CD14-positive monocyte (primary cell): ENCODE data around the gene CDK18. TPM values are rescaled to one million over a fixed set of nuclear protein-coding genes. Genes with fewer than 3 reads are reported as not detected.

Source experiments
- DNase-seq, 3 donors: peaks; one replicate each; pipeline ENCODE4 v3.0.0-alpha.2; 2011 to 2022
- H2AFZ ChIP-seq: 2 replicates; pipeline ENCODE4 v1.6.0; 2012; ENCODE audit warnings: mild to moderate bottlenecking, low read depth, low read length, inconsistent platforms; ENCODE audit not compliant: insufficient read depth, poor library complexity, severe bottlenecking
- H3K27ac ChIP-seq, 2 donors: 1 replicate in 1 of 2; 2 replicates in 1 of 2; pipeline ENCODE4 v1.5.1; 2012 to 2013; ENCODE audit warnings: low read length in 2 of 2, control low read depth in 1 of 2, inconsistent platforms in 1 of 2, low read depth in 1 of 2, mild to moderate bottlenecking in 1 of 2
- H3K27me3 ChIP-seq, 2 donors: one replicate each; pipeline versions ENCODE4 v1.6.0 to v1.6.1; 2011 to 2013; ENCODE audit warnings: low read length in 2 of 2; ENCODE audit not compliant: control insufficient read depth in 2 of 2, insufficient read depth in 2 of 2
- H3K36me3 ChIP-seq, 2 donors: replicated peaks in 1 of 2; 1 replicate in 1 of 2; 2 replicates in 1 of 2; pipeline versions ENCODE4 v1.5.1 to v1.6.1; 2012 to 2013; ENCODE audit warnings: low read length in 2 of 2, control low read depth in 1 of 2, inconsistent platforms in 1 of 2, mild to moderate bottlenecking in 1 of 2; ENCODE audit not compliant: insufficient read depth in 2 of 2, control insufficient read depth in 1 of 2
- H3K4me1 ChIP-seq, 2 donors: 1 replicate in 1 of 2; 2 replicates in 1 of 2; pipeline versions ENCODE4 v1.5.1 to v1.6.1; 2012 to 2013; ENCODE audit warnings: low read length in 2 of 2, control low read depth in 1 of 2, inconsistent platforms in 1 of 2, mild to moderate bottlenecking in 1 of 2, moderate library complexity in 1 of 2; ENCODE audit not compliant: insufficient read depth in 2 of 2, control insufficient read depth in 1 of 2
- H3K4me2 ChIP-seq: replicated peaks from 2 replicates; pipeline ENCODE3; 2012; ENCODE audit warnings: low read length, moderate library complexity, mild to moderate bottlenecking; ENCODE audit not compliant: poor library complexity, severe bottlenecking; ENCODE audit errors: extremely low read depth
- H3K4me3 ChIP-seq, 3 experiments: fragments of 200-600 bp in 1 of 3; sonication (generic) in 1 of 3; replicated peaks in 1 of 3; 1 replicate in 2 of 3; 2 replicates in 1 of 3; pipeline ENCODE4 v1.5.1; 2011 to 2013; ENCODE audit warnings: low read length in 3 of 3, mild to moderate bottlenecking in 3 of 3, control low read depth in 2 of 3, low read depth in 2 of 3, inconsistent platforms in 1 of 3, moderate library complexity in 1 of 3
- H3K79me2 ChIP-seq: 2 replicates; pipeline ENCODE4 v1.6.0; 2012; ENCODE audit warnings: mild to moderate bottlenecking, control low read depth, inconsistent platforms, low read length, moderate library complexity; ENCODE audit not compliant: insufficient read depth
- H3K9ac ChIP-seq: 2 replicates; pipeline ENCODE4 v1.6.0; 2017; ENCODE audit warnings: low read length, mild to moderate bottlenecking; ENCODE audit not compliant: insufficient read depth, poor library complexity, severe bottlenecking
- H3K9me3 ChIP-seq, 2 donors: replicated peaks in 1 of 2; 1 replicate in 1 of 2; 2 replicates in 1 of 2; pipeline versions ENCODE4 v1.5.1 to v1.6.1; 2012 to 2013; ENCODE audit warnings: low read length in 2 of 2, control low read depth in 1 of 2; ENCODE audit not compliant: control insufficient read depth in 1 of 2, insufficient read depth in 1 of 2
- H4K20me1 ChIP-seq: 2 replicates; pipeline ENCODE4 v1.6.0; 2012; ENCODE audit warnings: mild to moderate bottlenecking, low read length, control low read depth, moderate library complexity; ENCODE audit not compliant: insufficient read depth
- H3K27ac Mint-ChIP-seq, 7 donors: one replicate each; pipeline ENCODE4 v1.8.0; 2020; ENCODE audit warnings: mild to moderate bottlenecking in 7 of 7, mixed read lengths in 7 of 7, moderate library complexity in 6 of 7, inconsistent platforms in 2 of 7
- H3K27me3 Mint-ChIP-seq, 3 donors: one replicate each; pipeline ENCODE4 v1.8.0; 2021 to 2022; ENCODE audit warnings: low read depth in 3 of 3, mild to moderate bottlenecking in 3 of 3, mixed read lengths in 3 of 3, moderate library complexity in 3 of 3, inconsistent platforms in 1 of 3
- H3K36me3 Mint-ChIP-seq, 2 donors: one replicate each; pipeline ENCODE4 v1.8.0; 2020; ENCODE audit warnings: mixed read lengths in 2 of 2, inconsistent platforms in 1 of 2, mild to moderate bottlenecking in 1 of 2
- H3K4me1 Mint-ChIP-seq: one replicate; pipeline ENCODE4 v1.8.0; 2020; ENCODE audit warnings: mild to moderate bottlenecking, mixed read lengths
- H3K4me3 Mint-ChIP-seq, 2 donors: one replicate each; pipeline ENCODE4 v1.8.0; 2020; ENCODE audit warnings: mild to moderate bottlenecking in 2 of 2, mixed read lengths in 2 of 2, moderate library complexity in 1 of 2
- H3K9me3 Mint-ChIP-seq, 7 donors: one replicate each; pipeline ENCODE4 v1.8.0; 2020 to 2022; ENCODE audit warnings: mixed read lengths in 7 of 7, mild to moderate bottlenecking in 6 of 7, moderate library complexity in 6 of 7, inconsistent platforms in 2 of 7
- CTCF ChIP-seq: fragments of 200-600 bp; IDR thresholded peaks from one replicate; pipeline ENCODE4 v1.8.0; 2022; ENCODE audit warnings: antibody characterized with exemption, mild to moderate bottlenecking
- WGBS: methylation state at CpG from one replicate; pipeline ENCODE4 v1.1.5; 2013; ENCODE audit warnings: missing lambda C conversion rate; ENCODE audit not compliant: insufficient coverage; 5-methylcytosine and 5-hydroxymethylcytosine counted together
- intact Hi-C, 2 donors: fragments of 100-400 bp; cut with micrococcal nuclease; formaldehyde crosslinking; loops; one replicate each; pipeline versions ENCODE4 v1.15.0 to v1.15.1; 2023
- polyA plus RNA-seq, 3 donors: library from polyadenylated mRNA; depleted of rRNA in 1 of 3; unstranded in 2 of 3; stranded (reverse) in 1 of 3; fragments of 300-500 nt in 2 of 3; fragments of >200 nt in 1 of 3; fragmentation: Illumina TruSeq in 2 of 3; gene quantifications; 1 replicate in 2 of 3; 2 replicates in 1 of 3; pipeline ENCODE4 v1.2.3, GENCODE V29; 2012 to 2021

CDK18 gene
- polyA plus RNA-seq, 3 donors: 0.48 to 4.4 (median 0.66) TPM

GRCh38 chr1:205483372-205483771 lies 21.1 kb upstream of the CDK18 start:
- Histone ChIP-seq H3K9me3 (no peaks in the 10 kb centered on the region), H3K79me2 (no peaks in the 10 kb centered on the region), H3K36me3 (no peaks in the 10 kb centered on the region), H3K4me1 (no peaks in the 10 kb centered on the region), H2AFZ (no peak overlapping the region), H3K9ac (no peak overlapping the region), H3K27me3 (peaks cover 12 to 38% of the 10 kb centered on the region in 2 donors), H4K20me1 (no peaks in the 10 kb centered on the region), H3K27ac (no peak overlapping the region), H3K4me3 (no peak overlapping the region), H3K4me2 (no peak overlapping the region)
- 52% methylated on average over 2 of the region's 2 CpGs for WGBS
- Mint-ChIP-seq H3K27me3 (peaks cover 56 to 68% (median 62%) of the 10 kb centered on the region in 3 donors), H3K27ac (no peak overlapping the region), H3K4me1 (peaks cover 11% of the 10 kb centered on the region), H3K9me3 (peaks cover 0 to 4% (median 0%) of the 10 kb centered on the region in 7 donors), H3K36me3 (no peaks in the 10 kb centered on the region), H3K4me3 (peak overlapping the region in 1 of 2 donors; percentile 26)
- DNase-seq: no peak
- TF ChIP-seq CTCF: no peak
- intact Hi-C loops: no loop called here

GRCh38 chr1:205484985-205485967 lies 19.2 kb upstream of the CDK18 start:
- H3K27ac Mint-ChIP-seq: no peak overlapping the region
- Histone ChIP-seq H3K4me1 (no peaks in the 10 kb centered on the region), H3K27me3 (peaks cover 12 to 41% of the 10 kb centered on the region in 2 donors)

More at GRCh38 chr1:205484985-205485967, 19.2 kb upstream of the CDK18 start:
- peak; percentile 42 to 59 (median 55) for DNase-seq
- no peak overlapping the region for H3K4me3 ChIP-seq
- H3K36me3 ChIP-seq: no peaks in the 10 kb centered on the region
- peaks cover 11% of the 10 kb centered on the region for H3K4me1 Mint-ChIP-seq
- no peak overlapping the region for H3K4me2 ChIP-seq
- 15% methylated on average over 9 of the region's 13 CpGs for WGBS
- H3K9me3 Mint-ChIP-seq: peaks cover 0 to 3% (median 0%) of the 10 kb centered on the region in 7 donors
- peak; percentile 98 for TF ChIP-seq CTCF
- no peak overlapping the region for H3K27ac ChIP-seq
- H3K4me3 Mint-ChIP-seq: peak overlapping the region in 1 of 2 donors; percentile 28
- H3K9ac ChIP-seq: no peak overlapping the region
- H3K36me3 Mint-ChIP-seq: no peaks in the 10 kb centered on the region
- no peak overlapping the region for H2AFZ ChIP-seq
- H3K79me2 ChIP-seq: no peaks in the 10 kb centered on the region
- intact Hi-C loops: no loop called here
- peaks cover 56 to 65% (median 61%) of the 10 kb centered on the region in 3 donors for H3K27me3 Mint-ChIP-seq
- H4K20me1 ChIP-seq: no peaks in the 10 kb centered on the region
- no peaks in the 10 kb centered on the region for H3K9me3 ChIP-seq
